HG02642 (cell line): ENCODE data around the gene TOMM5.

ENCODE experiments used
- ATAC-seq: cut with Tn5 transposase; IDR thresholded peaks from one replicate; pipeline ENCODE4 v1.9.1; 2021; ENCODE audit warnings: mild to moderate bottlenecking; ENCODE audit not compliant: unreplicated experiment, poor library complexity

Gene TOMM5

DNA sequence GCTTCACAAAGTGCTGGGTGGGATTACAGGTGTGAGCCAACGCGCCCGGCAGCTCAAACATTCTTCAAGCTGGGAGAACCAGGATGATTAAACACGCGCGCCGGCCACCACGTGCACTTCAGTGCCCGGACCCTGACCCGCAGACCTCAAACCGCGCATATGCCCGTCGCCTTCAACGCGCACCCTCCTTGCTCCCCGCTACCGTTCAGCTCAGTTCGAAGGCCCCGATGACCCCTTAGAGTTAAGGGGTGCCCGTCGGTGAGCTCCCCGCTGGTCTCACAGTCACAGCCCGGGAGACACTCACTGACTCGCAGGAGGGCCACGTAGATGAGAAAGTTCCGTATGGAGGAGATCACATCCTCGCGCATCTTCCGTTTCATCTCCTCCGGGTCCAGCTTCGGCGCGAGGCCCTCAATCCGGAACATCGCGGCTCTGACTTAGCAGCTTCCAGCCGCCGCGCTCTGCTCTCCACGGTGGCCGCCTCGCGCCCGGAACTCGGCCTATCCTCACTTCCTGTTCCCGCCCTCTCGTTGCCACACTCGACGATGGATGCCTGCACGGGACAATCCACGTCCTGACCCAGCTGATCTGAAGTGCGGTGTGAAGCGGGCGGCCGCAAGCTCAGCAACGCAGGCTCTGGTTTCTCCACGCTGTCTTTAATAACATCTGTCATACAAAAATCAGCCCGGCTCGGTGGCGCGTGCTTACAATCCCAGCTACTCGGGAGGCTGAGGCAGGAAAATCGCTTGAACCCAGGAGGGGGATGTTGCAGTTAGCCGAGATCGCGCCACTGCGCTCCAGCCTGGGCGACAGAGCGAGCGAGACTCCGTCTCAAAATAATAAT, at the start of gene TOMM5:
Gene TOMM5, minus strand, starts transcription at position 490 of the 844 bp plus-strand sequence. Its CDS starts 65 bp downstream, at position 425.
- peak; percentile 93 for ATAC-seq

DNA sequence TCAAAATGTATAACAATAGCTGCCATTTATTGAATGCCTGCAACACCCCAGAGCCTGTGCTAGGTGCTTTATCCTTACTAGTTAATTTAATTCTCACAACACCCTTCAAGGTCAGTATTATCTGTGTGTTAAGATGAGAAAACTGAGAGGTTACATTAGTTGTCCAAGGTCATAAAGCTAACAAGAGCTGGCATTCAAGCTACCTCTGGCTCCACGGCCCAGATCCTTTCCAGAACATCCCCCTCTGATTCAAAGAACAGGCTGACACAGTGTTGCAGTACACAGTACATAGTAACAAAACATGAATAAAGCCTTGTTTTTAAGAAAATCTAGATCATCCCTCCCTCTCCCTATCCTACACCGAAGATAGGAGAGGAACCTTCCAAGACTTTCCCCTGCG, 48.9 kb upstream of the TOMM5 start:
- ATAC-seq, result no peak

GRCh38 chr9:37640246-37640645, 47.8 kb upstream of the TOMM5 start:
- ATAC-seq, result no peak

DNA sequence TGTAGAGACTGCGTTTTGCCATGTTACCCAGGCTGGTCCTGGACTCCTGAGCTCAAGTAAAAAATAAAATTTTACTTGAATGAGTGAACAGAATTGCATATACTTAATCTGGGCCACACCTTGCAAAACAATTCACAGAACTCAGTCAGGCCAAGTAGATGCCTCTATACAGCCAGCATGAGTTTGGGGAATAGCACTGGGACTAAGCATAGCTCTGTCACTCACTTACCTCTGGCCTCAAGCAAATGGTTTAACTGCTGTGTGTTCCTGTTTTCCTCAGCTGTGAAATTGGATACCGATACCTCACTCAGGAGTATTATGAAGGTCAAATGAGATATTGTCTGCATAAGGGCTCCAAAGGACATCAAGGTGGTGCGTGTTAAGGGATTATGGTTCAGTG, 47.4 kb upstream of the TOMM5 start:
- ATAC-seq, result no peak

GRCh38 chr9:37639109-37639762, 46.8 kb upstream of the TOMM5 start:
- no peak for ATAC-seq

DNA sequence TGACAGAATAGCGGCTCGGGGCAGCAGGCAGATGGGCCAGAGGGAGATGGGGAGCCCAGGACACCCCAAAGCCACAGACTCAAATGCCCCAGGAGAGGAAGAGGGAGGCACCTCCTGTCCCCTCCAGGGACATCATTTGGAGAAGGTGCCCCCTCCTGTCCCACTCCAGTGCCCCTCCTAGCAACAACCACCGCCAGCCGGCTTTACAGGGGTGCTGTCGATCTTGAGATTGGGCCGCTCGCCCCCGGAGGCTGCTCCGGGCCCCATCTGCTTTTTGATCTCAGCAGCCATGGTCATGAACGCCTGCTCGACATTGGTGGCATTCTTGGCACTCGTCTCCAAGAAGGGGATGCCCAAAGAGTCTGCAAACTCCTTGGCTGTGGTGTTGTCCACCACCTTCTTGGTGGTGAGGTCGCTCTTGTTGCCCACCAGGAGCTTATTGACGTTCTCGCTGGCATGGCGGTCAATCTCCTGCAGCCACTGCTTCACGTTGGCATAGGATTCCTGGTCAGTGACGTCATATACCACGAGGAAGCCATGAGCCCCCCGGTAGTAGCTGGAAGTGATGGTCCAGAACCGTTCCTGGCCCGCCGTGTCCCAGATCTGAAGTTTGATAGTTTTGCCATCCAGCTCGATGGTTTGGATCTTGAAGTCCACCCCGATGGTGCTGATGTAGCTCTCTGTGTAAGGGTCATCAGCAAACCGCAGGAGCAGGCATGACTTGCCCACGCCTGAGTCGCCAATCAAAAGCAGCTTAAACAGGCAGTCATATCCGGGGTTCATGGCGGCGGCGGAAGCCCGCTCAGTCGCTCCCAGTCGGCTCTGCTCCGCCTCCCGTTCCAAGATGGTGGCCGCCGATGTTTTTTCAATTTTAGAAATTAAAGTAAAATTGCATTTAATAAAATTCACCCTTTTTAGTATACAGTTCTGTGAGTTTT, 44.4 kb upstream of the TOMM5 start:
- no peak for ATAC-seq

DNA sequence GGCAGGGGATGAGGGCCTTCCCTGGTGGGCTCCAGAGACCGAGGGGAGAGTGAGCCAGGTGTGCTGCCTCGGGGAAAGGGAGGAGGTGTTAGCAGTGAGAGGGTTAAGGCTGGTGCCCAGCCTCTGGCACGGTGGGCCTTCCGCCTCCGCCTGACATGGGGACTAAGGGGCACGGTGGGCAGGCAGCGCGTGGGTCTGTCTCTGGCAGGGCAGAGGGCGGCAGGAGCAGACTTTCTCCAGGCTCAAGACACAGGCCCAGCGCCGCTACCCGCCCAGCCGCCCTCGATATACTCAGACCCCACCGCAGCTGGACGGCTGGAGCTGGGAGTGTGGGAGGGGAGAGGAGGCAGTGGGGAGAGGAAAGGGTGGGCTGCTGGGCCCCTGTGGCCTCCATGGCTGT, 43.4 kb upstream of the TOMM5 start:
- no peak for ATAC-seq

DNA sequence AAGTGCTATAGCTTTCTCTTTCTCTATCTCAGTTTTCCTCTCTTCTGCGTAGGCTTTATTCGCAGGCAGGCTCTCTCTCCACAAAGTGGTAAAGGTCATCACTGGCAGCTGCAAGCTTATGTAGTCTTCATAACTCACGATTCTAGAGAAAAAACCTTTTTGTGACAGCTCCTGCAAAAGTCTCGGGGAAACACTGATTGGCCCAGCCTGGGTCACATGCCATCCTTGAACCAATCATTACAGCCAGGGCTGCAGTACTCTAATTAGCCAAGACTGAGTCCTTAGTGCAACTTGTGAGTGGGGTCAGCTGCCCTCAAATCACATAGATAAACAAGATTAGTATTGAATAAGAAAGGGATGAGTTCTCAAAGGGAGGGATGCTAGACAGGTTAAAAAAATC, 40.1 kb upstream of the TOMM5 start:
- ATAC-seq, result no peak

- no peak for ATAC-seq
Observed at GRCh38 chr9:37626708-37627292, 34.4 kb upstream of the TOMM5 start.

GRCh38 chr9:37625758-37626147, 33.4 kb upstream of the TOMM5 start:
- no peak for ATAC-seq

- ATAC-seq, result no peak
Observed at GRCh38 chr9:37625036-37625757, 32.8 kb upstream of the TOMM5 start.

- ATAC-seq, result no peak
Observed at GRCh38 chr9:37624073-37624472, 31.7 kb upstream of the TOMM5 start.

DNA sequence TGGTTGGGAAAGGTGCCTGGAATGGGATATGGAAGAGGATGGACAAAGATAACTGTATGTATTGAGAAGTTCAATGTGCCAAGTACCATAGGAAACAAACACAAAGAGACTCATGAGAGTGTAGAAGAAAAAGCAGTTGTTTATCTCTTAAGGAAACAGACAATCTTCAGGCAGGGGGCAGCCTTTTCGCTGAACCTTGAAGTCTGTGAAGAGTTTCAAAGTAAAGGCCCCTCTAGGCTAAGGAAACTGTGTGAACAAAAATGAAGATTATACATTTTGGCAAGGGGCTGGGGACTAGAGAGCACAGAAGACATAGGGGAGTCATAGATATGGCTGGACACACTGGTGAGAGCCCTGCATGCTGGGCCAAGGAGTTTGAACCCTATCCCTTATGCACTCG, 30.9 kb upstream of the TOMM5 start:
- no peak for ATAC-seq

GRCh38 chr9:37622462-37622861, 30.1 kb upstream of the TOMM5 start:
- no peak for ATAC-seq

GRCh38 chr9:37621273-37622121, 29.1 kb upstream of the TOMM5 start:
- no peak for ATAC-seq

DNA sequence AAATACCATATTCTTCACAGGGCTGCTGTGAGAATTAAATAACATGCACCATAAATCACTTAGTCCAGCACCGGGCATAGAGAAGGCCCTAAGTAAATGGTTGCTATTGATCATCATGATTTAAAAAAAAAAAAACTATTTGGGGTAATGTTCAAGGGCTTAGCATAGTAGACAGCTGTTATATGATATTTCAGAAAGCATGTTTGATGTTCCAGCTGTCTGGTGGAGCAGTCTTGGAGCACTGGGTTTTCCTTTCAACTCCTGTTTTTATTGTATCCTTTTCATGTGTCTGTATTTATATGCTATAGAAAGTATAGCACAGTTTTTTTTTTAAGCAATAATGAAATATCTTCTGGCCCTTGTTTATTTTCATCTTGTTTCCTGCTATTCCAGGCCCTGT, 28.0 kb upstream of the TOMM5 start:
- no peak for ATAC-seq

DNA sequence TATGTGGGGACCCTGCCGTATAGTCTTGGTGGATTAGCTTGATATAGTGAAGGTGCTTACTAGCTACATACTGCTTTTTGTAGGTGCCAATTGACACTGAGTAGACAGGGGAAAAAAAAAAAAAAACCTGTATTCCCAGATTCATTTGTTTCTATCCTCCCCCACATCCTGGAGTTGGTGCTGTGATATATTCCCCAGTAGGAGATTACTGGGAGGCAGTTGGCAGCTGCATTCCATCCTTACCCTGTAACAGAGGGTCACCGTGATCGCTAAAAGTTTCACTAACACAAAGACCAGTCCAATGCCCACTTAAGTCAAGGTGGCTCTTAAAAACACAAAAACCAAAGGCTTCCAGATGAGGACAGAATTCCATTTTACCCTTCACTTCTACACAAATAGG, 27.4 kb upstream of the TOMM5 start:
- ATAC-seq, result no peak

DNA sequence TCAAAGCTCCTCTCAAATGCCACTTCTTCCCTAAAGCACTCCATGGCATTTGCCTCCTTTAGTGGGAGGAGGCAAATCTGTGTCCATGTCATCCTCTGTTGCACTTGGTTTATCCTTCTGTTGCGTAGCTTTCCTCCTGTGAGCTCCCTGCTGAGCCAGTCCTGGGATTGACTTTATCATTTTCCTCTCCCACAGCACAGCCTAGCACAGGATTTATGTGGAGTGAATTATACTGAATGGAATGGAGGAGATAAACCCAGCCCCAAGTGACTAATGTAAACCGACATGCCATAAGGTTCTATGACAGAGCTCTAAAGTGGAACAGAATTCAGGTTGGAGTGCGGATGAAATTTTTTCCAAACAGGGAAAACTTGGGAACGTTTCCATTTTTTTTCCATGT, 26.4 kb upstream of the TOMM5 start:
- no peak for ATAC-seq

DNA sequence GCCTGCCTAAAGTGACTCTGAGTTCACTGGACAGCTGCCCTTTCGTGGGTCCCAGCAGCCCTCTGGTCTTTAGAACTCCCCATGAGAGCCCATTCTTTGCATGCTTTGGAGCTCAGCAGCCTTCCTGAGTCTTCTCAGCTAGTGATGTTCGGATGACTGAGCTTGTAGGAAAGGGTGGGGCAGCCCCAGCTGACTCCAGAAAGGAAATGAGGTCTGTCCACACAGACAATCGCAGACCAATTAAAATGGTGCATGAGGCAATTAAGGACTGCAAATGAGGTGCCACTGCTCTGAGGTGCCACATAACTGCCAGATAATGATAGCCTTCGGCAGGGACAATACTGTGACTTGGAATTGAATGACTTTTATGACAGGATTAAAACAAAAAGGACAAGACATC, 25.4 kb upstream of the TOMM5 start:
- ATAC-seq, result no peak
